ENCODE measurements around the gene DHRS3.

DHRS3 gene

DNA sequence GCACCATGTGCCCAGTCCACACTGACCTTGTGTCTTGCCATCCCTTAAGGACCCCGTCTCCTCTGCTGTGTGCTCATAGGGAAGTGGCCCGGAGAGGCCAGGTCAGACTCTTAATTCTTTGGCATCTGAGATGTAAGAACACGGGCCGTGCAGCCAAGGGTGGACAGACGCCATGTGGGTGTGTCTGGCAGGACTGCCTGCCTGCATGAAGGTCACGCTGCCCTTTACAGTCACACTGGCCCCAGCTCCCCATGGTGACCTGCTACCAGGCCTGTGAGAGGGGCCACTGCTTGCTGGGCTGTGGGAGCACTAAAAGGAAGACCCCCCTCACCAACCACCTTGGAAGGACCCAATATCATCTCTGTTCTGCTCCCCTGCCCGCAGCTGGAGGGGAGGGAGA is 17.7 kb downstream of the DHRS3 start:
- DNase-seq (ENCODE audit: low read depth in 2 of 3, low spot score in 1 of 3), result no peak

GRCh38 chr1:12599657-12600056 is 18.4 kb downstream of the DHRS3 start:
- no peak for DNase-seq (ENCODE audit: low read depth in 2 of 3, low spot score in 1 of 3)

GRCh38 chr1:12598974-12599373 is 19.0 kb downstream of the DHRS3 start:
- DNase-seq (ENCODE audit: low read depth in 2 of 3, low spot score in 1 of 3), result no peak

- no peak for DNase-seq (ENCODE audit: low read depth in 2 of 3, low spot score in 1 of 3)
Measured at GRCh38 chr1:12597792-12598191, 20.2 kb downstream of the DHRS3 start.

- DNase-seq (ENCODE audit: low read depth in 2 of 3, low spot score in 1 of 3), result no peak
Measured at GRCh38 chr1:12596007-12596821, 21.8 kb downstream of the DHRS3 start.

- no peak for DNase-seq (ENCODE audit: low read depth in 2 of 3, low spot score in 1 of 3)
Measured at GRCh38 chr1:12595757-12596006, 22.3 kb downstream of the DHRS3 start.

- no peak for DNase-seq (ENCODE audit: low read depth in 2 of 3, low spot score in 1 of 3)
Measured at GRCh38 chr1:12594966-12595756, 22.8 kb downstream of the DHRS3 start.

DNA sequence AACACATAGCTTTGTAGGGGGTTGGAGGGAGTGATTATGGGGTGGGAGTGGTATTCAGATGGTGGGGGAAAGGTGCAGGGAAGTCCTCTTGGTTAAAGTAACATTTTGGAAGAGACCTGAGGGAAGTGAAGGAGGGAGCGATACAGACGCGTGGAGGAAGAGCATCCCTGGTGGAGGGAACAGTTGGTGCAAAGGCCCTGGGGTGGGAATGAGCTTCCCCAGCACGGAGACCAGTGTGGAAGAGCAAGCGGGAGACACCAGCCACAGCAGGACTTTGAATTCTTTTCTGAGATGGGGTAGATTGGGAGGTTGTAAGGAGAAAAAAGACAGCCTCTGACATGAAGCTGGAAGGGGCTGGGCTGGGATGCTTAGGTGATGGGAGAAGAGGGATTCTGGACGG is 23.5 kb downstream of the DHRS3 start:
- no peak for DNase-seq (ENCODE audit: low read depth in 2 of 3, low spot score in 1 of 3)

DNA sequence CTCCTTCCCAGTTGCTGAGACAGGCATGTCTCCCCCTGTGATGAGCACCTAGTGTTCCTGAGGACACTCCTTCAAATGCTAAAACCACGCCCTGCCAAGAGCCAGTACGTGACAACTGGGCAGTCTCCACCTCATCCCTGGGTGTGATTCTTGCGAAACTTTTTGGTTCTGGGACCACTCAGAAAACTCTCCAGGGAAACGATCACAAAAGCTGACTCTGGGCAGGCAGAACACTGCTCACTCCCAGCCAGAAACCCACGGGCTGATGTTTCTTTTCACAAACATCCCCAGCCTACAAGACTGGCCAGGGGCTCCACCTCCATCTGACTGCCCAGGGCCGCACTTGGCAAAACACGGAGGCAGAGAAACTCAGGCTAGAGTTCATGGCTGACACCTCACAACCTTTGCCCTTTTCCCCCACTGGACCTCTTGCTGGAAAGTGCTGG is 24.4 kb downstream of the DHRS3 start:
- no peak for DNase-seq (ENCODE audit: low read depth in 2 of 3, low spot score in 1 of 3)

DNA sequence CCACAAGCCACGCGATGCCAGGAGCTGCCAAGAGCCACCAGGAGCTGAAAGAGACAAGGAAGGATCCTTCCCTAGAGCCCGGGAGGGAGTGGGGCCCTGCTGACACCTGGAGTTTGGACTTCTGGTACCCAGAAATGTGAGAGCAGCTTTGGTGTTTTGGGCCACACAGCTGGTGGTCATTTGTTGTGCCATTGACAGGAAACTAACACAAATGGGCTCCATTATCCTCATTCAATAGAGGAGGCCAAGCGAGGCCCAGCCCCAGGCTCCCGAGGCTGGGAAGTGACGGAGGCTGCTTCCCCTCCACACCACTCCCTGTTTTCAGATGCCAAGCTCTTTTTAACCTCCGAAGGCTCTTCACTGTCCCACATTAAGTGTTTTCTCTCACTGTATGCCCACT is 25.5 kb downstream of the DHRS3 start:
- no peak for DNase-seq (ENCODE audit: low read depth in 2 of 3, low spot score in 1 of 3)

DNA sequence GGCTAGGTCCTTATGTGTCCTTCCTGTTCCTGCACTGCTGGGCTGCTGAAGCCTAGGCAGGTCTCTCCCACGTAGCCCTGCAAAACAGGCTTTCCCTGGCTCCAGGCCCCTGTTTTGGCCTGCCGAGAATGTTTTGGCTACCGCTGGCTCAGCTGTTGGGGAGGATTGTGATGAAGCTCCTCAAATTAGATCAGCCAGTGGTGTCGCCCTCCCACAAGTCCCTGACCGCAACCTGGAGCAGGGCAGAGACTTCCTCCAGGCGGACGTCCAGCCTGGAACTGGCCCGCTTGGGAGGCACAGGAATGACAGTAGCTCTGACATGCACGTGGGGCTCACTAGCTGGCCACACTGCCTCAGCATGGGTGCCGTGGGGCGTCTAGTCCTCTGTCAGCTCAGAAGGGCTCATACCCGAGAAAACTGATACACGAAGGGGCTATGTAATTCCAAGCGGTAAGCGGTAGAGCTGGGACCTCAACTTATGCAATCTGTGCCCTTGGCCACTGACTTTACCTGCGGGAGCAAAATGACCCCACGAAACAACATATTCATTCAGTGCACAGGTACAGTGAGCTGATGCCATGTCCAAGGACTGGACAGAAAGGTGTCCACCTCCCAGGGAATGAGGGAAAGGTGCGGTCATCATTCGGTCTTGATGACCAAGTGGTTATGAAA is 26.6 kb downstream of the DHRS3 start:
- DNase-seq (ENCODE audit: low read depth in 2 of 3, low spot score in 1 of 3), result no peak

- no peak for DNase-seq (ENCODE audit: low read depth in 2 of 3, low spot score in 1 of 3)
Measured at GRCh38 chr1:12588695-12589094, 29.3 kb downstream of the DHRS3 start.

DNA sequence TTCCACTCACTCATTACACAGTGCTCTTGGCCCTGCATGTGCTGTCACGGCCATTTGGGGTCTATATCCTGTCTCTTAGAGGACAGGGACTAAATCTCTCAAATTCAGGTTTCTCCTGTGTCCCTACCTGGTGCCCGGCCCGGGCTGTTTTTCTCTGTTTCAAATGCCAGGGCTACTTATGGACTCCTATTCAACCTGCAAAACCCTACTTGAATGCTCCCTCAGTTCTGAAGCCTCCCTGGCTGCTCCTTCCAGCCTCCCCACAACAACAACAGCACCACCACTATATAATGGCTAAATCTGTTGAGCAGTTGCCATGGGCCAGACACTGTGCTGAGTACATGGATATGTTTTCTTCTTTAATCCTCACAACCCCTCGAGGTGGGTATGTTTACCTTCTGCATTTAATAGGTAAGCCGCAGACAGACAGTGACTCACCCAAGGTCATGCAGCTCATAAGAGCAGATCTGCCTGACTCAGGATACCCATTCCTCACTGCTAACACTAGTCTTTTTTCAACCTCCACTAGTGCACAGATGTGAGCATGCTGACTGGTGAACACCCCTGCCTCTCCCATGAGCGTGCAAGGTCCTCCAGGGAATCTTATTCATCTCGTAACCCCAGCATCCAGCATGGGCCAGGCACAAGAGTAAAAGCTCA is 29.9 kb downstream of the DHRS3 start:
- DNase-seq (ENCODE audit: low read depth in 2 of 3, low spot score in 1 of 3), result no peak

GRCh38 chr1:12585951-12586942 is 31.8 kb downstream of the DHRS3 start:
- no peak for DNase-seq (ENCODE audit: low read depth in 2 of 3, low spot score in 1 of 3)

- DNase-seq (ENCODE audit: low read depth in 2 of 3, low spot score in 1 of 3), result no peak
Measured at GRCh38 chr1:12585536-12585935, 32.5 kb downstream of the DHRS3 start.

GRCh38 chr1:12584900-12585525 is 33.0 kb downstream of the DHRS3 start:
- no peak for DNase-seq (ENCODE audit: low read depth in 2 of 3, low spot score in 1 of 3)

DNA sequence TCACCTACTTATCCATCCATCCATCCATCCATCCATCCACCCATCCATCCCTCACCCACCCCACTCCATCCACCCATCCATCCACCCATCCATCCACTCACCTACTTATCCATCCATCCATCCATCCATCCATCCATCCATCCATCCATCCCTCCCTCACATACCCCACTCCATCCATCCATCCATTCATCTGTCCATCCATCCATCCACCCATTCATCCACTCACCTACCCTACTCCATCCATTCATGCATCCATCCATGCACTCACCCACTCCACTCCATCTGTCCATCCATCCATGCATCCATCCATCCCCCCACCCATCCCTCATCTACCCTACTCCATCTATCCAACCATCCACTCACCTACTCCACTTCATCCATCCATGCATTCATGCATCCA is 34.5 kb downstream of the DHRS3 start:
- no peak for DNase-seq (ENCODE audit: low read depth in 2 of 3, low spot score in 1 of 3)

DNA sequence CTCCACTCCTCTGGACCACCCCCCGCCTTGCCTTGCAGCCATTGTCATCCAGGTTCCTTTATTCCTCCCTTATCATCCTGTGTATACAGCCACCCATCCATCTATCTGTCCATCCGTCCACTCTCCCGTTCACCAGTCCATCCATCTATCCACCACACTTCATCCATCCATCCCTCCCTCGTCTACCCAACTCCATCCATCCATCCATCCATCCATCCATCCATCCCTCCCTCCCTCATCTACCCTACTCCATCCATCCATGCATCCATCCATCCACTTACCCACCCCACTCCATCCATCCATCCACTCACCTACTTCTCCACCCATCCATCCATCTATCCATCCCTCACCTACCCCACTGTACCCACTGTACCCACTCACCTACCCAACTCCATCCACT is 35.4 kb downstream of the DHRS3 start:
- DNase-seq (ENCODE audit: low read depth in 2 of 3, low spot score in 1 of 3), result no peak

GRCh38 chr1:12581179-12581578 is 36.8 kb downstream of the DHRS3 start:
- DNase-seq (ENCODE audit: low read depth in 2 of 3, low spot score in 1 of 3), result no peak
